GM11168 (cell line): Measurements from ENCODE around the gene TMPRSS15.

ENCODE experiments used
- in situ Hi-C: fragments of 300-500 bp; cut with MboI; formaldehyde crosslinking; loops from one replicate; pipeline ENCODE4 v1.12.0; 2022; ENCODE audit warnings: low sequenced_read_pairs; ENCODE audit not compliant: unreplicated experiment

The TMPRSS15 gene

GRCh38 chr21:18249672-18250071 lies 153.9 kb downstream of the TMPRSS15 start:
- in situ Hi-C loops: no loop called here

- in situ Hi-C loops: no loop called here
Measured at GRCh38 chr21:18248171-18248570, 155.4 kb downstream of the TMPRSS15 start.

GRCh38 chr21:18245464-18245967 lies 158.1 kb downstream of the TMPRSS15 start:
- in situ Hi-C loops: no loop called here

GRCh38 chr21:18244671-18245463 lies 158.7 kb downstream of the TMPRSS15 start, which contains the start of gene CHODL:
TSS of gene CHODL (plus strand) at chr21:18244833. CDS start at chr21:18245224, 391 bp downstream.
- in situ Hi-C loops: no loop called here

- in situ Hi-C loops: no loop called here
Measured at GRCh38 chr21:18235545-18235944, 168.0 kb downstream of the TMPRSS15 start.

- in situ Hi-C loops: no loop called here
Measured at GRCh38 chr21:18228060-18228739, 175.4 kb downstream of the TMPRSS15 start.

GRCh38 chr21:18222346-18222745 lies 181.2 kb downstream of the TMPRSS15 start:
- in situ Hi-C loops: no loop called here

GRCh38 chr21:18220498-18220897 lies 183.1 kb downstream of the TMPRSS15 start:
- in situ Hi-C loops: no loop called here
